Measurements from ENCODE around the gene TUBA1C.
"Not testable (repeated sequence)": the region's sequence is repeated elsewhere in the genome, so short reads cannot be mapped to it uniquely, and the experiment has no call there.

Gene TUBA1C

GRCh38 chr12:49297695-49298060 lies 32.8 kb downstream of the TUBA1C start:
- H3K27me3 Mint-ChIP-seq (ENCODE audit: low read depth, poor library complexity): peaks cover 100% of the 10 kb centered on the region
- H3K4me3 Mint-ChIP-seq: peak overlapping the region; percentile 57
- no peak for TF ChIP-seq CTCF (IDR thresholded peaks at IDR 0.05)
- H3K27ac Mint-ChIP-seq: no peak overlapping the region
- peaks cover 17% of the 10 kb centered on the region for H3K4me1 Mint-ChIP-seq
- no peaks in the 10 kb centered on the region for H3K36me3 Mint-ChIP-seq (ENCODE audit: low read depth)
- no peaks in the 10 kb centered on the region for H3K9me3 Mint-ChIP-seq
- DNase-seq: no peak

GRCh38 chr12:49298160-49298559 lies 33.3 kb downstream of the TUBA1C start:
- no peak for TF ChIP-seq CTCF (IDR thresholded peaks at IDR 0.05)
- no peak overlapping the region for H3K27ac Mint-ChIP-seq
- no peaks in the 10 kb centered on the region for H3K9me3 Mint-ChIP-seq
- H3K4me3 Mint-ChIP-seq: no peak overlapping the region
- H3K36me3 Mint-ChIP-seq (ENCODE audit: low read depth): no peaks in the 10 kb centered on the region
- DNase-seq: no peak
- H3K27me3 Mint-ChIP-seq (ENCODE audit: low read depth, poor library complexity): peaks cover 100% of the 10 kb centered on the region
- peaks cover 16% of the 10 kb centered on the region for H3K4me1 Mint-ChIP-seq

- no peaks in the 10 kb centered on the region for H3K4me1 Mint-ChIP-seq
- H3K4me3 Mint-ChIP-seq: no peak overlapping the region
- no peaks in the 10 kb centered on the region for H3K36me3 Mint-ChIP-seq (ENCODE audit: low read depth)
- H3K27ac Mint-ChIP-seq: no peak overlapping the region
- no peak for DNase-seq
- TF ChIP-seq CTCF (IDR thresholded peaks at IDR 0.05): no peak
- peaks cover 87% of the 10 kb centered on the region for H3K27me3 Mint-ChIP-seq (ENCODE audit: low read depth, poor library complexity)
- no peaks in the 10 kb centered on the region for H3K9me3 Mint-ChIP-seq
Measured at GRCh38 chr12:49301760-49302159, 36.9 kb downstream of the TUBA1C start.

GRCh38 chr12:49304161-49304560 lies 39.3 kb downstream of the TUBA1C start:
- Mint-ChIP-seq H3K36me3 (ENCODE audit: low read depth) (no peaks in the 10 kb centered on the region), H3K4me1 (no peaks in the 10 kb centered on the region), H3K27me3 (ENCODE audit: low read depth, poor library complexity) (peaks cover 78% of the 10 kb centered on the region), H3K4me3 (no peak overlapping the region), H3K9me3 (no peaks in the 10 kb centered on the region), H3K27ac (no peak overlapping the region)
- TF ChIP-seq CTCF (IDR thresholded peaks at IDR 0.05): no peak
- no peak for DNase-seq

GRCh38 chr12:49305762-49306510 lies 41.1 kb downstream of the TUBA1C start:
- no peak overlapping the region for H3K4me3 Mint-ChIP-seq
- H3K36me3 Mint-ChIP-seq (ENCODE audit: low read depth): no peaks in the 10 kb centered on the region
- DNase-seq: no peak
- peaks cover 71% of the 10 kb centered on the region for H3K27me3 Mint-ChIP-seq (ENCODE audit: low read depth, poor library complexity)
- H3K27ac Mint-ChIP-seq: no peak overlapping the region
- TF ChIP-seq CTCF (IDR thresholded peaks at IDR 0.05): no peak
- H3K9me3 Mint-ChIP-seq: no peaks in the 10 kb centered on the region
- H3K4me1 Mint-ChIP-seq: no peaks in the 10 kb centered on the region

- H3K9me3 Mint-ChIP-seq: no peaks in the 10 kb centered on the region
- TF ChIP-seq CTCF (IDR thresholded peaks at IDR 0.05): no peak
- H3K4me3 Mint-ChIP-seq: no peak overlapping the region
- no peak for DNase-seq
- H3K36me3 Mint-ChIP-seq (ENCODE audit: low read depth): no peaks in the 10 kb centered on the region
- no peak overlapping the region for H3K27ac Mint-ChIP-seq
- H3K4me1 Mint-ChIP-seq: no peaks in the 10 kb centered on the region
- peaks cover 64% of the 10 kb centered on the region for H3K27me3 Mint-ChIP-seq (ENCODE audit: low read depth, poor library complexity)
Measured at GRCh38 chr12:49309386-49309785, 44.5 kb downstream of the TUBA1C start.

- not testable (repeated sequence) for H3K27ac Mint-ChIP-seq, H3K4me3 Mint-ChIP-seq
Measured at GRCh38 chr12:49310451-49311000, 45.6 kb downstream of the TUBA1C start.

More at GRCh38 chr12:49310451-49311000, 45.6 kb downstream of the TUBA1C start:
- H3K4me1 Mint-ChIP-seq; H3K9me3 Mint-ChIP-seq; H3K36me3 Mint-ChIP-seq (ENCODE audit: low read depth); DNase-seq: not testable (repeated sequence)
- H3K27me3 Mint-ChIP-seq (ENCODE audit: low read depth, poor library complexity): peaks cover 70% of the 10 kb centered on the region

Data from nephron progenitor cell (in vitro differentiated cells).